ENCODE results near the gene RARA.
"Not testable (repeated sequence)": the region's sequence is repeated elsewhere in the genome, so short reads cannot be mapped to it uniquely, and the experiment has no call there.

The RARA gene

GRCh38 chr17:40361063-40361924, 52.3 kb downstream of the RARA start:
- FAIRE-seq: no peak

- no peak for FAIRE-seq
These were observed 53.1 kb downstream of the RARA start for GRCh38 chr17:40361925-40362695.

GRCh38 chr17:40362696-40363110, 53.7 kb downstream of the RARA start:
- no peak for FAIRE-seq

GRCh38 chr17:40363111-40363827, 54.3 kb downstream of the RARA start:
- FAIRE-seq: no peak

GRCh38 chr17:40364121-40364861, 55.3 kb downstream of the RARA start, which contains the start of gene GJD3:
Gene GJD3 (minus strand): TSS chr17:40364737. CDS start chr17:40363815, 922 bp downstream.
- FAIRE-seq: no peak

GRCh38 chr17:40364906-40365305, 55.9 kb downstream of the RARA start:
- no peak for FAIRE-seq

GRCh38 chr17:40366076-40366860, 57.3 kb downstream of the RARA start:
- FAIRE-seq: no peak

GRCh38 chr17:40366861-40367518, 58.0 kb downstream of the RARA start:
- FAIRE-seq: no peak

- not testable (repeated sequence) for FAIRE-seq
These were observed 58.7 kb downstream of the RARA start for GRCh38 chr17:40367728-40368127.

GRCh38 chr17:40369923-40370322, 60.9 kb downstream of the RARA start:
- FAIRE-seq: no peak

- FAIRE-seq: no peak
These were observed 62.4 kb downstream of the RARA start for GRCh38 chr17:40371261-40371929.

GRCh38 chr17:40372031-40372430, 63.1 kb downstream of the RARA start:
- FAIRE-seq: no peak

GRCh38 chr17:40372644-40373043, 63.7 kb downstream of the RARA start:
- FAIRE-seq: not testable (repeated sequence)

- no peak for FAIRE-seq
These were observed 64.3 kb downstream of the RARA start for GRCh38 chr17:40373324-40373723.

GRCh38 chr17:40373999-40374398, 65.0 kb downstream of the RARA start:
- no peak for FAIRE-seq

- no peak for FAIRE-seq
These were observed 66.0 kb downstream of the RARA start for GRCh38 chr17:40374821-40375498.

GRCh38 chr17:40375786-40376185, 66.8 kb downstream of the RARA start:
- not testable (repeated sequence) for FAIRE-seq

- FAIRE-seq: not testable (repeated sequence)
These were observed 67.6 kb downstream of the RARA start for GRCh38 chr17:40376541-40376940.

GRCh38 chr17:40377832-40378231, 68.9 kb downstream of the RARA start:
- FAIRE-seq: no peak

- FAIRE-seq: no peak
These were observed 70.0 kb downstream of the RARA start for GRCh38 chr17:40378966-40379365.

All from colon (tissue), 2 donors.